H1 (cell line): ENCODE results near the gene THBS3.

Experiments used
- CREB1 ChIP-seq: IDR thresholded peaks from 2 replicates; pipeline ENCODE4 v1.6.1; 2012; ENCODE audit warnings: inconsistent platforms
- EP300 ChIP-seq, 2 experiments: IDR thresholded peaks; 1 replicate in 1 of 2; 2 replicates in 1 of 2; pipeline ENCODE4 v1.6.1; 2011 to 2012; ENCODE audit warnings: low read depth in 2 of 2, low read length in 2 of 2, mild to moderate bottlenecking in 2 of 2, borderline replicate concordance in 1 of 2, inconsistent platforms in 1 of 2, moderate library complexity in 1 of 2
- GTF2F1 ChIP-seq: IDR thresholded peaks from 2 replicates; pipeline ENCODE4 v1.6.1; 2012; ENCODE audit warnings: low read depth, low read length, improper control_type of control experiment, borderline replicate concordance
- MAFK ChIP-seq: IDR thresholded peaks from 2 replicates; pipeline ENCODE4 v1.6.1; 2012; ENCODE audit warnings: low read depth, mild to moderate bottlenecking, improper control_type of control experiment, low read length
- POLR2A ChIP-seq, 2 experiments: IDR thresholded peaks; 1 replicate in 1 of 2; 2 replicates in 1 of 2; pipeline ENCODE4 v1.6.1; 2011; ENCODE audit warnings: low read depth in 2 of 2, low read length in 2 of 2, mild to moderate bottlenecking in 2 of 2; ENCODE audit errors: control extremely low read depth in 1 of 2
- RAD21 ChIP-seq, 2 experiments: IDR thresholded peaks in 1 of 2; conservative IDR thresholded peaks in 1 of 2; 2 replicates each; pipeline ENCODE4 v1.6.1; 2011; ENCODE audit warnings: low read depth in 2 of 2, low read length in 2 of 2, improper control_type of control experiment in 1 of 2, inconsistent platforms in 1 of 2, mild to moderate bottlenecking in 1 of 2, moderate library complexity in 1 of 2
- TCF12 ChIP-seq: IDR thresholded peaks from 2 replicates; pipeline ENCODE4 v1.6.1; 2011; ENCODE audit warnings: low read depth, mild to moderate bottlenecking, low read length
- TEAD4 ChIP-seq: IDR thresholded peaks from 2 replicates; pipeline ENCODE4 v1.6.1; 2012; ENCODE audit warnings: low read depth, low read length, inconsistent platforms, mixed read lengths
- TF ChIP-seq, protein P1 (sequence below), 3 experiments: IDR thresholded peaks; 1 replicate in 2 of 3; 2 replicates in 1 of 3; pipeline versions ENCODE4 v1.5.1 to v1.6.1; 2011; ENCODE audit warnings: low read length in 3 of 3, mild to moderate bottlenecking in 3 of 3, inconsistent platforms in 2 of 3, low read depth in 1 of 3, moderate library complexity in 1 of 3; ENCODE audit not compliant: insufficient read depth in 1 of 3; ENCODE audit errors: control extremely low read depth in 1 of 3
- TF ChIP-seq, protein P2 (sequence below): IDR thresholded peaks from 2 replicates; pipeline ENCODE4 v1.6.1; 2012; ENCODE audit warnings: inconsistent platforms
- TF ChIP-seq, protein P3 (sequence below): IDR thresholded peaks from 2 replicates; pipeline ENCODE4 v1.6.1; 2011; ENCODE audit warnings: low read depth, mild to moderate bottlenecking, low read length; ENCODE audit not compliant: insufficient read depth

DNA sequence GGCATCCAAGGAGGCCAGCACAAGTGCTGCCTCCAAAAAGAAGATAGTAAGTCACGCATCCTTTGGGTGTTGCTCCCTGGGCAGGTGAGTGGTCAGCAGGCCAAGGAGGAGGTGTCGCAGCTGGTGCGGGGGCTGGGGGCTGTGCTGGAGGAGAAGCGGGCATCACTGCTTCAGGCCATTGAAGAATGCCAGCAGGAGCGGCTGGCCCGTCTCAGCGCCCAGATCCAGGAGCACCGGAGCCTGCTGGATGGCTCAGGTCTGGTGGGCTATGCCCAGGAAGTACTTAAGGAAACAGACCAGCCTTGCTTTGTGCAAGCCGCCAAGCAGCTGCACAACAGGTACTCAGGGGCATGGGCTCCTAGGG is 29.8 kb downstream of the THBS3 start:
- TF ChIP-seq, protein P1, sequence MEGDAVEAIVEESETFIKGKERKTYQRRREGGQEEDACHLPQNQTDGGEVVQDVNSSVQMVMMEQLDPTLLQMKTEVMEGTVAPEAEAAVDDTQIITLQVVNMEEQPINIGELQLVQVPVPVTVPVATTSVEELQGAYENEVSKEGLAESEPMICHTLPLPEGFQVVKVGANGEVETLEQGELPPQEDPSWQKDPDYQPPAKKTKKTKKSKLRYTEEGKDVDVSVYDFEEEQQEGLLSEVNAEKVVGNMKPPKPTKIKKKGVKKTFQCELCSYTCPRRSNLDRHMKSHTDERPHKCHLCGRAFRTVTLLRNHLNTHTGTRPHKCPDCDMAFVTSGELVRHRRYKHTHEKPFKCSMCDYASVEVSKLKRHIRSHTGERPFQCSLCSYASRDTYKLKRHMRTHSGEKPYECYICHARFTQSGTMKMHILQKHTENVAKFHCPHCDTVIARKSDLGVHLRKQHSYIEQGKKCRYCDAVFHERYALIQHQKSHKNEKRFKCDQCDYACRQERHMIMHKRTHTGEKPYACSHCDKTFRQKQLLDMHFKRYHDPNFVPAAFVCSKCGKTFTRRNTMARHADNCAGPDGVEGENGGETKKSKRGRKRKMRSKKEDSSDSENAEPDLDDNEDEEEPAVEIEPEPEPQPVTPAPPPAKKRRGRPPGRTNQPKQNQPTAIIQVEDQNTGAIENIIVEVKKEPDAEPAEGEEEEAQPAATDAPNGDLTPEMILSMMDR (IDR thresholded peaks at IDR 0.05; ENCODE audit: control extremely low read depth in 1 of 3, insufficient read depth in 1 of 3, low read depth in 1 of 3, low read length in 3 of 3), result no peak
- TF ChIP-seq MAFK (no peak), RAD21 (IDR thresholded peaks at IDR 0.05 in 1 of 2, conservative IDR thresholded peaks at IDR 0.05 in 1 of 2; ENCODE audit: low read depth in 2 of 2, low read length in 2 of 2) (no peak), TCF12 (no peak), EP300 (IDR thresholded peaks at IDR 0.05; ENCODE audit: borderline replicate concordance in 1 of 2, low read depth in 2 of 2, low read length in 2 of 2) (no peak), GTF2F1 (no peak), TEAD4 (no peak), POLR2A (IDR thresholded peaks at IDR 0.05; ENCODE audit: control extremely low read depth in 1 of 2, low read depth in 2 of 2, low read length in 2 of 2) (no peak), CREB1 (no peak)
- TF ChIP-seq, protein P2, sequence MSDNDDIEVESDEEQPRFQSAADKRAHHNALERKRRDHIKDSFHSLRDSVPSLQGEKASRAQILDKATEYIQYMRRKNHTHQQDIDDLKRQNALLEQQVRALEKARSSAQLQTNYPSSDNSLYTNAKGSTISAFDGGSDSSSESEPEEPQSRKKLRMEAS, result no peak
- TF ChIP-seq, protein P3, sequence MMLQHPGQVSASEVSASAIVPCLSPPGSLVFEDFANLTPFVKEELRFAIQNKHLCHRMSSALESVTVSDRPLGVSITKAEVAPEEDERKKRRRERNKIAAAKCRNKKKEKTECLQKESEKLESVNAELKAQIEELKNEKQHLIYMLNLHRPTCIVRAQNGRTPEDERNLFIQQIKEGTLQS, result no peak
